A673 (cell line): ENCODE data around the gene AQP5. TPM values are rescaled to one million over a fixed set of nuclear protein-coding genes. Genes with fewer than 3 reads are reported as not detected.

Experiments
- BruUV-seq: library from RNA; stranded (reverse); fragments of 400-500 nt; replicated peaks from 2 replicates; lab custom pipeline; 2021; lab: Mats Ljungman, UMichigan
- CTCF ChIA-PET: fragments of 300-600 bp; sonication (Branson Sonifier 250); formaldehyde crosslinking; loops from one replicate; lab custom pipeline; 2022; ENCODE audit warnings: antibody characterized with exemption; lab: Charles Lee
- POLR2A ChIA-PET: fragments of 300-600 bp; sonication (Branson Sonifier 250); formaldehyde crosslinking; loops from one replicate; lab custom pipeline; 2022; ENCODE audit warnings: antibody characterized with exemption; ENCODE audit not compliant: low non-redundant PET; lab: Charles Lee
- DNase-seq: peaks from one replicate; pipeline ENCODE4 v3.0.0-alpha.2; 2015; ENCODE audit warnings: low spot score
- H3K27ac ChIP-seq: fragments of 200-600 bp; sonication (generic); 2 replicates; pipeline ENCODE4 v1.5.1; 2016; ENCODE audit warnings: mixed run types, low read depth, mild to moderate bottlenecking, mixed read lengths, antibody characterized with exemption, low read length; ENCODE audit not compliant: poor library complexity, severe bottlenecking
- H3K27me3 ChIP-seq: fragments of 200-600 bp; sonication (generic); replicated peaks from 2 replicates; pipeline ENCODE4 v1.6.1; 2017; ENCODE audit warnings: mixed run types, low read depth, mild to moderate bottlenecking, mixed read lengths, antibody characterized with exemption, low read length; ENCODE audit not compliant: insufficient read depth, poor library complexity
- H3K36me3 ChIP-seq: fragments of 200-600 bp; sonication (generic); 2 replicates; pipeline ENCODE4 v1.6.1; 2016; ENCODE audit warnings: mixed run types, mild to moderate bottlenecking, mixed read lengths, antibody characterized with exemption, low read length; ENCODE audit not compliant: insufficient read depth, poor library complexity, severe bottlenecking
- H3K4me1 ChIP-seq: fragments of 200-600 bp; sonication (generic); 2 replicates; pipeline ENCODE4 v1.6.1; 2017; ENCODE audit warnings: mixed run types, mild to moderate bottlenecking, mixed read lengths, antibody characterized with exemption, low read length; ENCODE audit not compliant: insufficient read depth, poor library complexity, severe bottlenecking
- H3K4me3 ChIP-seq: fragments of 200-600 bp; sonication (generic); 2 replicates; pipeline ENCODE4 v1.5.1; 2016; ENCODE audit warnings: low read depth, mixed run types, mild to moderate bottlenecking, mixed read lengths, low read length; ENCODE audit not compliant: poor library complexity, severe bottlenecking
- H3K9me3 ChIP-seq: fragments of 200-600 bp; sonication (generic); 2 replicates; pipeline ENCODE4 v1.6.1; 2016; ENCODE audit warnings: mixed run types, low read depth, mild to moderate bottlenecking, mixed read lengths, antibody characterized with exemption, low read length; ENCODE audit not compliant: poor library complexity, severe bottlenecking
- CTCF ChIP-seq: fragments of 300-800, 200-600 bp; sonication (generic); conservative IDR thresholded peaks from 2 replicates; pipeline ENCODE4 v1.5.1; 2017; ENCODE audit warnings: low read depth, mild to moderate bottlenecking, antibody characterized with exemption, low read length, moderate library complexity, mixed read lengths
- EZH2 ChIP-seq: fragments of 200-600 bp; sonication (generic); IDR thresholded peaks from 2 replicates; pipeline ENCODE4 v1.6.1; 2017; ENCODE audit warnings: borderline replicate concordance, low read depth, mild to moderate bottlenecking, mixed read lengths, antibody characterized with exemption, low read length; ENCODE audit not compliant: poor library complexity, severe bottlenecking
- intact Hi-C: fragments of 100-400 bp; cut with micrococcal nuclease; formaldehyde crosslinking; loops from one replicate; pipeline ENCODE4 v1.10.0; 2022; ENCODE audit not compliant: unreplicated experiment
- total RNA-seq: library from RNA; stranded (reverse); gene quantifications from 2 replicates; pipeline ENCODE4 v1.2.3, GENCODE V29; 2021

The AQP5 gene
- total RNA-seq, 1 experiment from 2014 or later: not detected

DNA sequence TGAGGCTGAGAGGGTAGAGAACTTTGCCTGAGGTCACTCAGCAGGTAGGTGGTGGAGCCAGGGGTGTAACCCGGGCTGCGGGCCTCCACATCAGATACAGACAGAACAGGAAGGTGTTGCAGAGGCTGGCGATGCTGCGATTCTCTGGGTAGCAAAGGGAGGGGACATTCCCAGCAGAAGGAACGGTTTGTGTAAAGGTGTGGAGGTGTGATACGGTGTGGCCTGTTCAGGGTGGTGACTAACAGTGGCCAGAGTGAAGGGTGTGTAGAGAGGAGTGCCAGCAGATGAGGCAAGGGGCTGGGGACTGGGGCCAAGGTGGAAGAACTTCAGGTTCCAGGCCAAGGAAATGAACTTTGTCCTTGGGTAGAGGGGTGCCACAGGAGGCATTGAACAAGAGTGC lies 39.7 kb upstream of the AQP5 start:
- TF ChIP-seq EZH2 (no peak), CTCF (no peak)
- CTCF ChIA-PET: no interaction called here
- intact Hi-C loops: no loop called here
- Histone ChIP-seq H3K9me3 (no peaks in the 10 kb centered on the region), H3K4me3 (no peak overlapping the region), H3K27me3 (no peaks in the 10 kb centered on the region), H3K36me3 (no peaks in the 10 kb centered on the region), H3K27ac (no peak overlapping the region), H3K4me1 (no peaks in the 10 kb centered on the region)
- POLR2A ChIA-PET: no interaction called here
- BruUV-seq: no TSS peak
- DNase-seq: no peak

- Histone ChIP-seq H3K4me1 (no peaks in the 10 kb centered on the region), H3K27me3 (no peaks in the 10 kb centered on the region), H3K36me3 (no peaks in the 10 kb centered on the region), H3K27ac (no peak overlapping the region), H3K4me3 (no peak overlapping the region), H3K9me3 (no peaks in the 10 kb centered on the region)
- BruUV-seq: no TSS peak
- TF ChIP-seq EZH2 (no peak), CTCF (no peak)
- DNase-seq: no peak
- intact Hi-C loops: no loop called here
- CTCF ChIA-PET: no interaction called here
- POLR2A ChIA-PET: no interaction called here
These were observed 39.2 kb upstream of the AQP5 start for GRCh38 chr12:49922349-49923034.

GRCh38 chr12:49923035-49923644 lies 38.5 kb upstream of the AQP5 start:
- Histone ChIP-seq H3K27me3 (no peaks in the 10 kb centered on the region), H3K4me1 (no peaks in the 10 kb centered on the region), H3K9me3 (no peaks in the 10 kb centered on the region), H3K4me3 (no peak overlapping the region), H3K27ac (no peak overlapping the region), H3K36me3 (no peaks in the 10 kb centered on the region)
- POLR2A ChIA-PET: no interaction called here
- TF ChIP-seq CTCF (no peak), EZH2 (no peak)
- intact Hi-C loops: no loop called here
- BruUV-seq: no TSS peak
- CTCF ChIA-PET: no interaction called here
- no peak for DNase-seq
